Breast epithelium (tissue), 4 donors: Measurements from ENCODE around the gene MTHFR. TPM values are rescaled to one million over a fixed set of nuclear protein-coding genes. Genes with fewer than 3 reads are reported as not detected.

Experiments
- DNase-seq, 2 donors: peaks; one replicate each; pipeline ENCODE4 v3.0.0-alpha.2; 2019; ENCODE audit warnings: low spot score in 2 of 2
- H3K27ac ChIP-seq, 2 donors: fragments of 200-600 bp; sonication (generic) in 1 of 2; one replicate each; pipeline ENCODE4 v1.5.1; 2016 to 2019; ENCODE audit warnings: mild to moderate bottlenecking in 1 of 2
- H3K27me3 ChIP-seq, 2 donors: fragments of 200-600 bp; sonication (generic) in 1 of 2; one replicate each; pipeline versions ENCODE4 v1.5.1 to v1.6.0; 2017 to 2019; ENCODE audit warnings: control low read depth in 1 of 2, mild to moderate bottlenecking in 1 of 2
- H3K36me3 ChIP-seq: fragments of 200-600 bp; one replicate; pipeline ENCODE4 v1.5.1; 2019
- H3K4me1 ChIP-seq, 2 donors: fragments of 200-600 bp; sonication (generic); one replicate each; pipeline ENCODE4 v1.5.1; 2016 to 2019; ENCODE audit warnings: control low read depth in 1 of 2
- H3K4me3 ChIP-seq, 3 donors: fragments of 200-600 bp; sonication (generic); 1 replicate in 2 of 3; 2 replicates in 1 of 3; pipeline ENCODE4 v1.5.1; 2016 to 2019; ENCODE audit warnings: mild to moderate bottlenecking in 3 of 3, moderate library complexity in 2 of 3
- H3K9me3 ChIP-seq, 2 donors: fragments of 200-600 bp; sonication (generic) in 1 of 2; one replicate each; pipeline ENCODE4 v1.5.1; 2016 to 2019; ENCODE audit warnings: control low read depth in 1 of 2
- POLR2A ChIP-seq: fragments of 450-650 bp; IDR thresholded peaks from one replicate; pipeline ENCODE4 v1.6.1; 2016; ENCODE audit warnings: antibody characterized with exemption, mild to moderate bottlenecking, moderate library complexity
- POLR2AphosphoS5 ChIP-seq, 3 donors: sonication (generic); formaldehyde crosslinking; IDR thresholded peaks; one replicate each; pipeline ENCODE4 v1.6.1; 2017; ENCODE audit warnings: antibody characterized with exemption in 3 of 3
- intact Hi-C: fragments of 100-400 bp; cut with DNase I; formaldehyde crosslinking; loops from one replicate; pipeline ENCODE4 v1.15.1; 2023; ENCODE audit warnings: low total_unique reads
- total RNA-seq, 3 donors: library from RNA; depleted of rRNA; stranded (reverse); fragments of >200 nt; gene quantifications; one replicate each; pipeline ENCODE4 v1.1.0, GENCODE V29; 2016
- TF ChIP-seq, protein P1 (sequence below), 3 donors: fragments of 450-650 bp; IDR thresholded peaks; one replicate each; pipeline ENCODE4 v1.5.1; 2016 to 2017; ENCODE audit warnings: antibody characterized with exemption in 3 of 3, mild to moderate bottlenecking in 3 of 3, moderate library complexity in 3 of 3

The MTHFR gene
- total RNA-seq, 3 donors from 2014 or later, result 24.6 to 42.0 (median 30.0) TPM

DNA sequence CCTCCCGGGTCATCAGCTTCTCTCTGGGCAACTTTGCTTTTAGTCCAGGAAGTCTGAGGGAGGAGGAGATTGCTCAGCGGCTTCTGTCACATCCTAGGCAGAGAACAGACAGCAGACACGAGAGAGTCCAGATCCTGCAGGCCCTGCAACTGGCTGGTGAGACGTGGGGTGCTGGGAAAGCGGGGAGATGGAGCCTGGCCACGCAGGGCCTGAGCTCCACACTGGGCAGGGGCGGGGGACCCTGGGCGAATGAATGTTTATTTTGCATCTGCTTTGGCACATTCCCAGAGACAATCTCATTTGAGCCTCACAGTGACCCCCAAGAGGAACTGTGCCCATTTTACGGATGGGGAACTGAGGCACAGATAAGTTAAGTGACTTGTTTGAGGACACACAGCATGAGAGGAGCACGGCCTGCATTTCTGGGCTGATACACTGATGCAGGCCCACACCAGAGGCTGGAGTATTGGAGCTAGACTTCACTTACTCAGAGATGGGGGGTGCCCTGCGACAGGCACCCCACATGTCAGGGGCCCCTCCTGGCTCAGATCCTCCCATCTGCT, 34.2 kb downstream of the MTHFR start:
- no peak overlapping the region for H3K27ac ChIP-seq
- H3K4me3 ChIP-seq, result no peak overlapping the region
- H3K36me3 ChIP-seq, result no peaks in the 10 kb centered on the region
- no peaks in the 10 kb centered on the region for H3K9me3 ChIP-seq
- intact Hi-C loops, result no loop called here
- no peaks in the 10 kb centered on the region for H3K4me1 ChIP-seq
- H3K27me3 ChIP-seq, result no peaks in the 10 kb centered on the region
- DNase-seq, result no peak
- TF ChIP-seq POLR2AphosphoS5 (IDR thresholded peaks at IDR 0.05), result no peak
- TF ChIP-seq, protein P1, sequence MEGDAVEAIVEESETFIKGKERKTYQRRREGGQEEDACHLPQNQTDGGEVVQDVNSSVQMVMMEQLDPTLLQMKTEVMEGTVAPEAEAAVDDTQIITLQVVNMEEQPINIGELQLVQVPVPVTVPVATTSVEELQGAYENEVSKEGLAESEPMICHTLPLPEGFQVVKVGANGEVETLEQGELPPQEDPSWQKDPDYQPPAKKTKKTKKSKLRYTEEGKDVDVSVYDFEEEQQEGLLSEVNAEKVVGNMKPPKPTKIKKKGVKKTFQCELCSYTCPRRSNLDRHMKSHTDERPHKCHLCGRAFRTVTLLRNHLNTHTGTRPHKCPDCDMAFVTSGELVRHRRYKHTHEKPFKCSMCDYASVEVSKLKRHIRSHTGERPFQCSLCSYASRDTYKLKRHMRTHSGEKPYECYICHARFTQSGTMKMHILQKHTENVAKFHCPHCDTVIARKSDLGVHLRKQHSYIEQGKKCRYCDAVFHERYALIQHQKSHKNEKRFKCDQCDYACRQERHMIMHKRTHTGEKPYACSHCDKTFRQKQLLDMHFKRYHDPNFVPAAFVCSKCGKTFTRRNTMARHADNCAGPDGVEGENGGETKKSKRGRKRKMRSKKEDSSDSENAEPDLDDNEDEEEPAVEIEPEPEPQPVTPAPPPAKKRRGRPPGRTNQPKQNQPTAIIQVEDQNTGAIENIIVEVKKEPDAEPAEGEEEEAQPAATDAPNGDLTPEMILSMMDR (IDR thresholded peaks at IDR 0.05), result no peak
- no peak for TF ChIP-seq POLR2A

DNA sequence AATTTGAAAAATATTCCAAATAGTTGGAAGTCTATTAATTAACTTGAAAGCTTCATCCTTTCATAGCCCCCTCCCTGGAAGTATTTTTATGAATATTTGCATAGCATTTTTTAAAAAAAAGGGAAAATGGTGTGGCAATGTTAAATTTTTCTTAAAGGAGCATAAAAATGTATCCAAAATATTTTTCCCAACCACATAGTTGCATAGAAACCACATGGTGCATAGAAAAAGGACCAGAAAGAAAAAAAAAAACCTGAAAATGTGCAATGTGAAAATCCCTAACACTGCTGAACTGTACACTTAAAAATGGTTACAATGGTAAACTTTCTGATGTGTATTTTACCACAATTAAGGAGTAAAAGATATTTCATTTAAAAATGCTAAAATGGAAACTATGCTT, 35.8 kb downstream of the MTHFR start:
- TF ChIP-seq POLR2A, result no peak
- TF ChIP-seq, protein P1 (IDR thresholded peaks at IDR 0.05), result no peak
- no peak for TF ChIP-seq POLR2AphosphoS5 (IDR thresholded peaks at IDR 0.05)
- no peak overlapping the region for H3K27ac ChIP-seq
- H3K27me3 ChIP-seq, result no peaks in the 10 kb centered on the region
- no peaks in the 10 kb centered on the region for H3K36me3 ChIP-seq
- no peaks in the 10 kb centered on the region for H3K4me1 ChIP-seq
- no peaks in the 10 kb centered on the region for H3K9me3 ChIP-seq
- DNase-seq, result no peak
- H3K4me3 ChIP-seq, result no peak overlapping the region
- intact Hi-C loops, result no loop called here

DNA sequence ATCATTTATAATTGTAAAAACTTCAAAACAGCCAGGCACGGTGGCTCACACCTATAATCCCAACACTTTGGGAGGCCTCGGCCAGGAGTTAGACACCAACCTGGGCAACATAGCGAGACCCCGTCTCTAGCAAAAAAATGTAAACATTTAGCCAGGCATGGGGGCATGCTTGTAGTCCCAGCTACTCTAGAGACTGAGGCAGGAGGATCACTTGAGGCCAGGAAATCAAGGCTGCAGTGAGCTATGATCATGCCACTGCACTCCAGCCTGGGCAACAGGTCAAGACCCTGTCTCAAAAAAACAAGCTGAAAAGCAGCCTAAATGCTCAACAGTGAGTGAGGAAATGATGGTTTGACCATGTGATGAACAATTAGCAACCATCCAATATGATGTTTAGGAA, 36.5 kb downstream of the MTHFR start:
- intact Hi-C loops, result no loop called here
- no peak overlapping the region for H3K27ac ChIP-seq
- no peaks in the 10 kb centered on the region for H3K36me3 ChIP-seq
- H3K9me3 ChIP-seq, result no peaks in the 10 kb centered on the region
- H3K4me1 ChIP-seq, result no peaks in the 10 kb centered on the region
- DNase-seq, result no peak
- H3K4me3 ChIP-seq, result no peak overlapping the region
- TF ChIP-seq POLR2AphosphoS5 (IDR thresholded peaks at IDR 0.05) (no peak), POLR2A (no peak)
- TF ChIP-seq, protein P1 (IDR thresholded peaks at IDR 0.05), result no peak
- H3K27me3 ChIP-seq, result no peaks in the 10 kb centered on the region

DNA sequence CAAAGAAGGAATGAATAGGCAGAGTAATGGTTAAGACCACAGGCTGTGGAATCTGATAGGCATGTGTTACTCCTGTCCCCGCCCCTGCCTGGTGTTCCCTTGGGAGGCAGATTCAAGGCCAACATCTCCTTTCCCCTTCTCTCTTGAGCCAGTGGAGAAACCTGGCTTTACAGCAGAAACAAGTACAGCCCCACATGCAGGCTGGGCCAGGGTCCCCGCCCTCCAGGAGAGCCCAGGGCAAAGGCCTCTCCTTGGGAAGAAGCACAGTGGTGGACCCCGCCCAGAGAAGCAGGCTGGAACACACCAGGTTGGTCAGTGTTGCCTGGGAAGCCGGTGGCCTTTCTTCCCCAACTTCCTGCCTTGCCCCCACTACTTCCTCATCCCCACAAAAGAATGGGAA, 36.9 kb downstream of the MTHFR start:
- TF ChIP-seq, protein P1 (IDR thresholded peaks at IDR 0.05), result no peak
- TF ChIP-seq POLR2AphosphoS5 (IDR thresholded peaks at IDR 0.05) (no peak), POLR2A (no peak)
- intact Hi-C loops, result no loop called here

DNA sequence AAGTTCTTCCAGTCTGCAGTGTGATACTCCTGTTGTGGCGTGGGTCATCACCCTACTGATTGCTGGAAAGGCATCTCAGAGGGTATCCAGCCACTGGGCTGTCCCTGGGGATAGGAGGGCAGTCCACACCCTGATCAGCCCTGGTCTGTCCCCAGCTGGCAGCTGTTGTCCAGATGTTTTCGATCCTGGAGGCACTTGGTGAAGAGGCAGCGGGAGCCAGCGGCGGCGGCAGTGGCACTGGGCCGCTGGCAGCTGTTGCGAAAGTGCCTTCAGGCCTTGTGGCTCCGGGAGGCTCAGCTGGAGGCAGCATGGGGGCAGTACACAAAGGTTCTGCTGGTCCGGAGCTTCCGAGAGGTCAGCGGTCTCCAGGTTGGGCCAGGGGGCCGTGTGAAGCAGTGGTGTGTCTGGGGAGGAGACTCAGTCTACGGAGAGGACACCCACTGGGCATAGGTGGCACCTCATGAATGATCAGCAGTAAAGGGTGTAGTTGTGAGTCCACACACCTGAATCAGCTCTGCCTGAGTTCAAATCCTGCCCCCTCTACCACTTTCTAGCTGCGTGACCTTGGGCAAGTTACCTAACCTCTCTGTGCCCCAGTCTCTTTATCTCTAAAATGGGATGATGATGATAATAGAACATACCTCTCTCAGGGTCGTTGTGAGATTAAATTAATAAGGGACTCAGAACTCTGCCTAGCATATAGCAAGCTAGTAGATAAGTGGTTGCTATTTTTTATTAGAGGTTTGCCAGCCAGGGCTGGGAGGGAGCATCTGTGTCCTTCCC, 37.7 kb downstream of the MTHFR start:
- Histone ChIP-seq H3K27me3 (no peaks in the 10 kb centered on the region), H3K9me3 (no peaks in the 10 kb centered on the region), H3K27ac (no peak overlapping the region), H3K4me1 (no peaks in the 10 kb centered on the region), H3K36me3 (no peaks in the 10 kb centered on the region), H3K4me3 (no peak overlapping the region)
- DNase-seq, result no peak
- intact Hi-C loops, result no loop called here
- TF ChIP-seq, protein P1 (IDR thresholded peaks at IDR 0.05), result no peak
- TF ChIP-seq POLR2AphosphoS5 (IDR thresholded peaks at IDR 0.05), result no peak
- TF ChIP-seq POLR2A, result no peak

More for the DNA sequence above, 36.9 kb downstream of the MTHFR start:
- Histone ChIP-seq H3K36me3 (no peaks in the 10 kb centered on the region), H3K4me3 (no peak overlapping the region), H3K4me1 (no peaks in the 10 kb centered on the region), H3K27ac (no peak overlapping the region), H3K27me3 (no peaks in the 10 kb centered on the region), H3K9me3 (no peaks in the 10 kb centered on the region)
- DNase-seq, result no peak
